Measurements from ENCODE around the gene SLC2A9. TPM values are rescaled to one million over a fixed set of nuclear protein-coding genes. Genes with fewer than 3 reads are reported as not detected.

The SLC2A9 gene
- total and polyA plus RNA-seq, 2 donors (not counting 3 experiments of a cell fraction or from before 2014, with no cell fraction given): 1.6 to 1.8 TPM

DNA sequence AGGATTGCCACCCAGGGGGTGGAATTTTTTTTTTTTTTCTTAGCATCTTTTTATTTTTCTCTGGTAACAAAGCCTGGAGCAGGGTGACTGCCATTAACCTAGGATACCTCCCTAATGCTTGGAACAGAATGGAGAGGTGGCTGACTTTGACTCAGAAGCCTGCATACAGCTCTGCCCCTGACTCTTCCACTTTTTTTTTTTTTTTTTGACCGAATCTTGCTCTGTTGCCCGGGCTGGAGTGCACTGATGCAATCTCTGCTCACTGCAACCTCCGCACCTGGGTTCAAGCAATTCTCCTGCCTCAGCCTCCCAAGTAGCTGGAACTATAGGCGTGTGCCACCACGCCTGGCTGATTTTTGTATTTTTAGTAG lies 341 bp upstream of the SLC2A9 start:
- Histone ChIP-seq H3K9me3 (replicated peaks; ENCODE audit: control insufficient read depth, insufficient read depth, low read length) (no peaks in the 10 kb centered on the region), H3K79me2 (ENCODE audit: control insufficient read depth, insufficient read depth, low read length) (no peaks in the 10 kb centered on the region), H3K4me2 (ENCODE audit: insufficient read depth, low read length) (no peak overlapping the region), H3K9ac (replicated peaks; ENCODE audit: extremely low read depth, insufficient read depth, low read length) (no peak overlapping the region), H2AFZ (ENCODE audit: low read depth, low read length) (no peak overlapping the region), H4K20me1 (replicated peaks; ENCODE audit: control insufficient read depth, extremely low read depth, insufficient read depth, low read length) (no peaks in the 10 kb centered on the region), H3K27me3 (ENCODE audit: control insufficient read depth in 2 of 2, insufficient read depth in 2 of 2, low read length in 2 of 2) (peaks cover 6 to 7% of the 10 kb centered on the region in 2 experiments), H3K4me3 (replicated peaks in 1 of 3; ENCODE audit: insufficient read depth in 1 of 3, low read depth in 1 of 3, low read length in 3 of 3) (no peak overlapping the region), H3K9me1 (replicated peaks; ENCODE audit: control insufficient read depth, extremely low read depth, insufficient read depth, low read length) (no peaks in the 10 kb centered on the region), H3K36me3 (ENCODE audit: control insufficient read depth in 2 of 2, extremely low read depth in 1 of 2, insufficient read depth in 2 of 2, low read length in 2 of 2) (no peaks in the 10 kb centered on the region), H3K4me1 (ENCODE audit: control insufficient read depth, extremely low read depth, insufficient read depth, low read length) (peaks cover 6% of the 10 kb centered on the region), H3K27ac (ENCODE audit: insufficient read depth, low read depth, low read length) (no peak overlapping the region)
- CTCF ChIA-PET: interaction anchor here (1.1 to 3.4 kb wide), 2 partner anchors 42 to 68 kb away, joined by 3 to 9 read pairs; no protein-coding TSS in a partner anchor
- intact Hi-C loops (cut with micrococcal nuclease) (no loop called here), dilution Hi-C loops (cut with MboI; ENCODE audit: extremely low pct_ligation_motif_present, low sequenced_read_pairs) (no loop called here)
- POLR2A ChIA-PET: no interaction called here
- TF ChIP-seq EZH2 (IDR thresholded peaks at IDR 0.05; ENCODE audit: borderline replicate concordance, low read depth, low read length, severe bottlenecking): no peak
- no peak for TF ChIP-seq MYC (IDR thresholded peaks at IDR 0.05; ENCODE audit: low read depth, low read length)
- TF ChIP-seq, protein P1, sequence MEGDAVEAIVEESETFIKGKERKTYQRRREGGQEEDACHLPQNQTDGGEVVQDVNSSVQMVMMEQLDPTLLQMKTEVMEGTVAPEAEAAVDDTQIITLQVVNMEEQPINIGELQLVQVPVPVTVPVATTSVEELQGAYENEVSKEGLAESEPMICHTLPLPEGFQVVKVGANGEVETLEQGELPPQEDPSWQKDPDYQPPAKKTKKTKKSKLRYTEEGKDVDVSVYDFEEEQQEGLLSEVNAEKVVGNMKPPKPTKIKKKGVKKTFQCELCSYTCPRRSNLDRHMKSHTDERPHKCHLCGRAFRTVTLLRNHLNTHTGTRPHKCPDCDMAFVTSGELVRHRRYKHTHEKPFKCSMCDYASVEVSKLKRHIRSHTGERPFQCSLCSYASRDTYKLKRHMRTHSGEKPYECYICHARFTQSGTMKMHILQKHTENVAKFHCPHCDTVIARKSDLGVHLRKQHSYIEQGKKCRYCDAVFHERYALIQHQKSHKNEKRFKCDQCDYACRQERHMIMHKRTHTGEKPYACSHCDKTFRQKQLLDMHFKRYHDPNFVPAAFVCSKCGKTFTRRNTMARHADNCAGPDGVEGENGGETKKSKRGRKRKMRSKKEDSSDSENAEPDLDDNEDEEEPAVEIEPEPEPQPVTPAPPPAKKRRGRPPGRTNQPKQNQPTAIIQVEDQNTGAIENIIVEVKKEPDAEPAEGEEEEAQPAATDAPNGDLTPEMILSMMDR (IDR thresholded peaks at IDR 0.05; ENCODE audit: extremely low read depth in 1 of 2, insufficient read depth in 1 of 2, low read depth in 1 of 2, low read length in 2 of 2): no peak
- TF ChIP-seq FOS (IDR thresholded peaks at IDR 0.05; ENCODE audit: borderline replicate concordance, insufficient read depth, low read length): no peak
- TF ChIP-seq POLR2A (IDR thresholded peaks at IDR 0.05; ENCODE audit: low read depth, low read length): no peak
- TF ChIP-seq POLR2AphosphoS5 (IDR thresholded peaks at IDR 0.05; ENCODE audit: insufficient read depth, low read depth, low read length): no peak
- no peak for TF ChIP-seq GATA2 (IDR thresholded peaks at IDR 0.05; ENCODE audit: insufficient read depth, insufficient read length, low read depth, low read length)
- TF ChIP-seq JUN (IDR thresholded peaks at IDR 0.05; ENCODE audit: borderline replicate concordance, insufficient read depth, insufficient read length, low read depth): no peak
- TF ChIP-seq MAX (IDR thresholded peaks at IDR 0.05; ENCODE audit: insufficient read depth, insufficient read length): no peak
- peak; percentile 46 for FAIRE-seq
- no TSS peak for BruUV-seq (replicated peaks)
- DNase-seq (ENCODE audit: low read depth, low spot score): no peak
